ENCODE measurements around the gene ARSA. TPM values are rescaled to one million over a fixed set of nuclear protein-coding genes. Genes with fewer than 3 reads are reported as not detected.
A peak's percentile ranks its signal among the peaks of the same experiment; 100 is the strongest.

ARSA gene
- total and polyA plus RNA-seq, 2 of the 13 experiments (the other 11 are each of a cell fraction or from before 2014, with no cell fraction given), result 9.0 to 11.5 TPM

DNA sequence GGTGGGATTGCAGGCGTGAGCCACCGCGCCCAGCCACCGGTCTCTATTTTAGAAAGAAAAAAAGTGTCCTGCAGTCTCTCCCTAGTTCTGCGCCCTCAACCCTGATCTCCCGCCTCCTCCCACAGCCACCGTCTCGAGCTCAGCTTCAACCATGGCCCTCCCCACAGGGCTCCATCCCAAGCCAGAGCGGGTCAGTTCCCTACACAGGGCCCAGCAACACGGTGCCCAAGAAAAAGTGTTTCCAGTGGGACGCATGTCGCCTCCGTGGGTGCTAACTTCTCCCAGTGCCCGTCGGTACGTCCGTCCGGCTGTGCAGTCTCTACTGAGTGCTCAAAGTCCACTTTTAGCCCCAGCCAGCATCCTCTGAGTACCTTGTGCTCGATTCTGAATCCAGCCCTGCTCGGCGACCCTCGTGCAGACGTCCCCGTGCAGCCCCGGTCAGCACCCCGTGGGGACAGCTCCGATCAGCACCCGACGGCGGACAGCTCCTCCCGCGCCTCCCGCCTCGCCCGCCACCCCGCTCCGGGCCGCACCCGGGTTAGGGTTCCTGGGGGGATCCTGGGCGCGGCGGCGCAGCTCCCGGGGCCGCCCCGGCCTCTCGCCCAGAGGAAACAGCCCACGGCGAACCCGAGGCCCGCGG lies 28.0 kb downstream of the ARSA start (continued):
- TF ChIP-seq ZMYM2 (CRISPR knock-in tag; IDR thresholded peaks at IDR 0.05), result peak; percentile 67; the same call in 1 of the 2 replicates
- TF ChIP-seq HNRNPK (IDR thresholded peaks at IDR 0.05; ENCODE audit: low read depth, low read length, poor library complexity, severe bottlenecking), result no peak
- peak; percentile 71 for TF ChIP-seq ZNF350 (CRISPR knock-in tag; IDR thresholded peaks at IDR 0.05; ENCODE audit: borderline replicate concordance, low read depth)
- peak; percentile 98 for TF ChIP-seq ZNF235 (CRISPR knock-in tag; IDR thresholded peaks at IDR 0.05; ENCODE audit: borderline replicate concordance)
- peak; percentile 98 for TF ChIP-seq ZNF720 (CRISPR knock-in tag; IDR thresholded peaks at IDR 0.05)
- TF ChIP-seq TOPORS (CRISPR knock-in tag; IDR thresholded peaks at IDR 0.05), result peak; percentile 94
- TF ChIP-seq, protein P1, sequence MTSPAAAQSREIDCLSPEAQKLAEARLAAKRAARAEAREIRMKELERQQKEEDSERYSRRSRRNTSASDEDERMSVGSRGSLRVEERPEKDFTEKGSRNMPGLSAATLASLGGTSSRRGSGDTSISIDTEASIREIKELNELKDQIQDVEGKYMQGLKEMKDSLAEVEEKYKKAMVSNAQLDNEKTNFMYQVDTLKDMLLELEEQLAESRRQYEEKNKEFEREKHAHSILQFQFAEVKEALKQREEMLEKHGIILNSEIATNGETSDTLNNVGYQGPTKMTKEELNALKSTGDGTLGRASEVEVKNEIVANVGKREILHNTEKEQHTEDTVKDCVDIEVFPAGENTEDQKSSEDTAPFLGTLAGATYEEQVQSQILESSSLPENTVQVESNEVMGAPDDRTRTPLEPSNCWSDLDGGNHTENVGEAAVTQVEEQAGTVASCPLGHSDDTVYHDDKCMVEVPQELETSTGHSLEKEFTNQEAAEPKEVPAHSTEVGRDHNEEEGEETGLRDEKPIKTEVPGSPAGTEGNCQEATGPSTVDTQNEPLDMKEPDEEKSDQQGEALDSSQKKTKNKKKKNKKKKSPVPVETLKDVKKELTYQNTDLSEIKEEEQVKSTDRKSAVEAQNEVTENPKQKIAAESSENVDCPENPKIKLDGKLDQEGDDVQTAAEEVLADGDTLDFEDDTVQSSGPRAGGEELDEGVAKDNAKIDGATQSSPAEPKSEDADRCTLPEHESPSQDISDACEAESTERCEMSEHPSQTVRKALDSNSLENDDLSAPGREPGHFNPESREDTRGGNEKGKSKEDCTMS (CRISPR knock-in tag; conservative IDR thresholded peaks at IDR 0.05), result peak; percentile 98
- TF ChIP-seq, protein P2, sequence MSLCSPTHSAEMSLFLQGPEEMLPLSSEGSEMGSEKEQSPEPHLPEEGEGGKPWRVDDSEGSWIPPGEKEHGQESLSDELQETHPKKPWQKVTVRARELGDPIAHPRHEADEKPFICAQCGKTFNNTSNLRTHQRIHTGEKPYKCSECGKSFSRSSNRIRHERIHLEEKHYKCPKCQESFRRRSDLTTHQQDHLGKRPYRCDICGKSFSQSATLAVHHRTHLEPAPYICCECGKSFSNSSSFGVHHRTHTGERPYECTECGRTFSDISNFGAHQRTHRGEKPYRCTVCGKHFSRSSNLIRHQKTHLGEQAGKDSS (CRISPR knock-in tag; IDR thresholded peaks at IDR 0.05; ENCODE audit: borderline replicate concordance, low read depth), result peak; percentile 97
- TF ChIP-seq ZNF792 (CRISPR knock-in tag; IDR thresholded peaks at IDR 0.05), result peak; percentile 99
- TF ChIP-seq ZC3H4 (CRISPR knock-in tag; IDR thresholded peaks at IDR 0.05; ENCODE audit: borderline replicate concordance), result peak; percentile 67; the same call in 1 of the 2 replicates
- peak; percentile 78 for TF ChIP-seq NFE2 (CRISPR knock-in tag; IDR thresholded peaks at IDR 0.05)
- TF ChIP-seq, protein P3, sequence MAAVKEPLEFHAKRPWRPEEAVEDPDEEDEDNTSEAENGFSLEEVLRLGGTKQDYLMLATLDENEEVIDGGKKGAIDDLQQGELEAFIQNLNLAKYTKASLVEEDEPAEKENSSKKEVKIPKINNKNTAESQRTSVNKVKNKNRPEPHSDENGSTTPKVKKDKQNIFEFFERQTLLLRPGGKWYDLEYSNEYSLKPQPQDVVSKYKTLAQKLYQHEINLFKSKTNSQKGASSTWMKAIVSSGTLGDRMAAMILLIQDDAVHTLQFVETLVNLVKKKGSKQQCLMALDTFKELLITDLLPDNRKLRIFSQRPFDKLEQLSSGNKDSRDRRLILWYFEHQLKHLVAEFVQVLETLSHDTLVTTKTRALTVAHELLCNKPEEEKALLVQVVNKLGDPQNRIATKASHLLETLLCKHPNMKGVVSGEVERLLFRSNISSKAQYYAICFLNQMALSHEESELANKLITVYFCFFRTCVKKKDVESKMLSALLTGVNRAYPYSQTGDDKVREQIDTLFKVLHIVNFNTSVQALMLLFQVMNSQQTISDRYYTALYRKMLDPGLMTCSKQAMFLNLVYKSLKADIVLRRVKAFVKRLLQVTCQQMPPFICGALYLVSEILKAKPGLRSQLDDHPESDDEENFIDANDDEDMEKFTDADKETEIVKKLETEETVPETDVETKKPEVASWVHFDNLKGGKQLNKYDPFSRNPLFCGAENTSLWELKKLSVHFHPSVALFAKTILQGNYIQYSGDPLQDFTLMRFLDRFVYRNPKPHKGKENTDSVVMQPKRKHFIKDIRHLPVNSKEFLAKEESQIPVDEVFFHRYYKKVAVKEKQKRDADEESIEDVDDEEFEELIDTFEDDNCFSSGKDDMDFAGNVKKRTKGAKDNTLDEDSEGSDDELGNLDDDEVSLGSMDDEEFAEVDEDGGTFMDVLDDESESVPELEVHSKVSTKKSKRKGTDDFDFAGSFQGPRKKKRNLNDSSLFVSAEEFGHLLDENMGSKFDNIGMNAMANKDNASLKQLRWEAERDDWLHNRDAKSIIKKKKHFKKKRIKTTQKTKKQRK (IDR thresholded peaks at IDR 0.05; ENCODE audit: low read length), result no peak
- peak; percentile 67; the same call in 1 of the 2 replicates for TF ChIP-seq ZBTB3 (CRISPR knock-in tag; IDR thresholded peaks at IDR 0.05; ENCODE audit: borderline replicate concordance, low read depth)
- TF ChIP-seq ZNF776 (CRISPR knock-in tag; IDR thresholded peaks at IDR 0.05), result peak; percentile 99
- TF ChIP-seq ZKSCAN8 (CRISPR knock-in tag; IDR thresholded peaks at IDR 0.05; ENCODE audit: borderline replicate concordance), result peak; percentile 76; the same call in 1 of the 2 replicates
- TF ChIP-seq ZNF260 (CRISPR knock-in tag; IDR thresholded peaks at IDR 0.05; ENCODE audit: borderline replicate concordance, low read depth), result no peak
- peak; percentile 77; the same call in 1 of the 2 replicates for TF ChIP-seq ZNF343 (CRISPR knock-in tag; IDR thresholded peaks at IDR 0.05)
- peak; percentile 32; the same call in 1 of the 2 replicates for TF ChIP-seq RAD21 (CRISPR knock-in tag; IDR thresholded peaks at IDR 0.05)
- peak; percentile 100 for TF ChIP-seq BRCA1 (CRISPR knock-in tag; IDR thresholded peaks at IDR 0.05)
- TF ChIP-seq ELF4 (CRISPR knock-in tag; IDR thresholded peaks at IDR 0.05; ENCODE audit: borderline replicate concordance), result no peak
- peak; percentile 98 for TF ChIP-seq ZNF331 (CRISPR knock-in tag; IDR thresholded peaks at IDR 0.05)
- no peak for TF ChIP-seq MBD4 (IDR thresholded peaks at IDR 0.05; ENCODE audit: borderline replicate concordance, low read length)
- peak; percentile 99 for TF ChIP-seq ZNF138 (CRISPR knock-in tag; IDR thresholded peaks at IDR 0.05; ENCODE audit: low read depth)
- TF ChIP-seq FOSL2 (CRISPR knock-in tag; IDR thresholded peaks at IDR 0.05), result peak; percentile 79
- TF ChIP-seq GABPB1 (CRISPR knock-in tag; IDR thresholded peaks at IDR 0.05), result peak; percentile 81

All from HepG2 (cell line).